Body of pancreas (tissue), 4 donors: ENCODE data around the gene DGKD.

ENCODE experiments used
- POLR2A ChIP-seq, 3 donors: fragments of 450-650 bp; IDR thresholded peaks; one replicate each; pipeline ENCODE4 v1.6.1; 2016; ENCODE audit warnings: antibody characterized with exemption in 3 of 3, mild to moderate bottlenecking in 2 of 3
- TF ChIP-seq, protein P1 (sequence below), 7 experiments: fragments of 450-650 bp in 4 of 7; fragments of 200-600 bp in 3 of 7; sonication (generic) in 3 of 7; IDR thresholded peaks; one replicate each; pipeline ENCODE4 v1.5.1; 2016 to 2019; ENCODE audit warnings: antibody characterized with exemption in 7 of 7

DNA sequence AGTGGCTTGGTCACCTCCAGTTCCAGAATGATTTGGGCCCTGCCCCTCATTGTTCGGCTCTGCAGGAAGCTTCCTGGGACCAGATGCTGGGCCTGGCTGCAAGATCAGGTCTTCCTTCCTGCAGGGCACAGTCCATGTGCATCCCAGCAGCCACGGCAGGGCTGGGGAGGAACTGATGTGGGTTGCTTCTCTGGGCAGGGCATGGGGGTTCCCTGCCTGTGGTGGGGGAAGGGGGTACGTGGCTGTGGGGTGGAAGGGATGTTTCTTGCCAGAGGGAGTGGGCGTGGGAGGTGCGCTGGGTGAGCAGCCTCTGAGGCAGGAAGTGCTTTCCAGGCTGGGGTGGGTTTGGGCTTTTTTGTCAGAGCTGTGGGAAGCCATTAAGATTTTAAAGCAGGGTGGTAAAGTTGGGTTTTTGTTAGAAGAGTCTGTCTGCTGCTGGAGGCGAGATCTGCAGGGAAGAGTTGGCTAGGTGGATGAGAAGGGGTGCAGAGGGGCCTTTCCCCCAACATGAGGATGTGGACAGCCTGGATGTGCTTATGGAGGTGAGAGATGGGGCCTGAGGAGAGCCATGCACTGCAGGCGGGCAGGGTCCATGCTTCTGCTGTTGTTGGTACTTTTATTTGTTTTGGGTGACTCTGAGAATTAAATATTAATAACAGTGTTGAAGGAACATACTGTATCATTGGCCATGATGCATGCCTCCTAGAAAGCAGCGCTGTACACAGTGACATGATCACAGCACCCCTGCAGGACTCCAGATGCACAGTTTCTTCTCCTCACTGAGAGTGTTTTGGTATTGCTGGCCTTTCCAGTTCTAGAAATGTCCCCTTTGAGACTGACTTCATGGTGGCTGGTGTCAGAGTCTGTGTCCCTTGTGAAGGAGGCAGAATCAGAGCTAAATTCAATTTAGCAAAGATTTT, 45.3 kb downstream of the DGKD start:
- TF ChIP-seq, protein P1, sequence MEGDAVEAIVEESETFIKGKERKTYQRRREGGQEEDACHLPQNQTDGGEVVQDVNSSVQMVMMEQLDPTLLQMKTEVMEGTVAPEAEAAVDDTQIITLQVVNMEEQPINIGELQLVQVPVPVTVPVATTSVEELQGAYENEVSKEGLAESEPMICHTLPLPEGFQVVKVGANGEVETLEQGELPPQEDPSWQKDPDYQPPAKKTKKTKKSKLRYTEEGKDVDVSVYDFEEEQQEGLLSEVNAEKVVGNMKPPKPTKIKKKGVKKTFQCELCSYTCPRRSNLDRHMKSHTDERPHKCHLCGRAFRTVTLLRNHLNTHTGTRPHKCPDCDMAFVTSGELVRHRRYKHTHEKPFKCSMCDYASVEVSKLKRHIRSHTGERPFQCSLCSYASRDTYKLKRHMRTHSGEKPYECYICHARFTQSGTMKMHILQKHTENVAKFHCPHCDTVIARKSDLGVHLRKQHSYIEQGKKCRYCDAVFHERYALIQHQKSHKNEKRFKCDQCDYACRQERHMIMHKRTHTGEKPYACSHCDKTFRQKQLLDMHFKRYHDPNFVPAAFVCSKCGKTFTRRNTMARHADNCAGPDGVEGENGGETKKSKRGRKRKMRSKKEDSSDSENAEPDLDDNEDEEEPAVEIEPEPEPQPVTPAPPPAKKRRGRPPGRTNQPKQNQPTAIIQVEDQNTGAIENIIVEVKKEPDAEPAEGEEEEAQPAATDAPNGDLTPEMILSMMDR (IDR thresholded peaks at IDR 0.05): no peak
- TF ChIP-seq POLR2A (IDR thresholded peaks at IDR 0.05): no peak
